Upper lobe of right lung (tissue), 1 donor: ENCODE data around the gene ODC1. TPM values are rescaled to one million over a fixed set of nuclear protein-coding genes. Genes with fewer than 3 reads are reported as not detected.

ENCODE experiments used
- ATAC-seq: fragments of 200-7000 bp; cut with Tn5 transposase; one replicate; pipeline ENCODE4 v1.9.1; 2020; ENCODE audit warnings: mild to moderate bottlenecking, moderate library complexity
- DNase-seq: peaks from one replicate; pipeline ENCODE4 v3.0.0-alpha.2; 2020
- H3K27ac ChIP-seq: fragments of 200-600 bp; one replicate; pipeline ENCODE4 v1.8.0; 2022
- H3K27me3 ChIP-seq: fragments of 200-600 bp; one replicate; pipeline ENCODE4 v1.8.0; 2022; ENCODE audit warnings: mild to moderate bottlenecking
- H3K36me3 ChIP-seq: fragments of 200-600 bp; one replicate; pipeline ENCODE4 v1.8.0; 2022
- H3K4me1 ChIP-seq: fragments of 200-600 bp; one replicate; pipeline ENCODE4 v1.8.0; 2022
- H3K4me3 ChIP-seq: fragments of 200-600 bp; one replicate; pipeline ENCODE4 v1.8.0; 2022; ENCODE audit warnings: mild to moderate bottlenecking
- H3K9me3 ChIP-seq: fragments of 200-600 bp; one replicate; pipeline ENCODE4 v1.8.0; 2022
- CTCF ChIP-seq: fragments of 200-600 bp; IDR thresholded peaks from one replicate; pipeline ENCODE4 v1.8.0; 2022; ENCODE audit warnings: antibody characterized with exemption
- intact Hi-C: fragments of 100-400 bp; cut with DNase I; formaldehyde crosslinking; loops from one replicate; pipeline ENCODE4 v1.11.0; 2022
- long read RNA-seq: library from polyadenylated mRNA; unstranded; transcript quantifications from one replicate; pipeline ENCODE4 v2.0.0, GENCODE V29; 2021
- total RNA-seq: library from RNA; stranded (reverse); fragmentation: NEBNext Ultra II Directional; extraction: Animal tissue kit (Norgen Biotek cat#: 25700); gene quantifications from one replicate; pipeline ENCODE4 v1.2.1, GENCODE V29; 2021
- donor health status: DM: no; HTN: yes; CAD: no; lungs with severe emphysema.

The ODC1 gene
- total RNA-seq = 50.9 TPM
- long read RNA-seq, transcript ODC1-201 (12 exons, 2,653 nt) = major isoform, 157 of 190 reads
- long read RNA-seq, partial matches to known transcripts = 8 of 190 reads
- long read RNA-seq, other reads (novel, unspliced or antisense) = 24 of 190 reads

DNA sequence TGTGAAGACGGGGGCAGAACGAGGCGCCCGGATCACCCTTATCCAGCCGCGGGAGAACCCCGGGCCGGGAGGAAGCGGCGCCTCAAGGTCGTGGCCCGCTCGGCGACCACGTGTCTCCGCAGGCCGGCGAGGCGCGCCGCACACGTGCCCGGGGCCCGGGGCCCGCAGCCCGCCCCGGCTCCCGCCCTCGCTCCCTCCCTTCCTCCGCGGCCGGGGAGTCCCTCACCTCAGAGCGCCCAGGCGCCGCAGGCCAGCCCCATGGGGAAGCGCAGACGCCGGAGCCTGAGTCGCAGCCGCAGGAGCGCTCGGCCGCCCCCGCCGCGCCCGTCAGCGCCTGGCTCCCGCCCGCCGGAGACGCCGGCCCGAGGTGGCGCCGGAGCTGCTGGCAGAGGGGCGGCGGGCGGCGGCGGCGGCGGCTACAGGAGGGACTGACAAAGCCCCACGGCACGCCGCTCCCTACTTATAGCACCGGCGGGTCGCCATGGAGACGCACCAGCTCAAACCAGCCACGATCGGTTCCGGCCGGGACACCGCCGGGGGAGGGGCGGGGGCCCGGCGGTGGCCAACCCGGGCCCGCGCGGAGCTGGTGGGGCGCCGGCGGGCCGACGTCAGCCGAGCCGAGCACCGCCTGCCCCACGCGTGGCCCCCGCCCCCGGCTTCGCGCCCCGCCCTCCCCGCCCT lies at the start of gene ODC1:
Gene ODC1, minus strand, starts transcription at position 433 of the 681 bp plus-strand sequence. CDS start 3,295 bp downstream, outside the sequence.
- peaks cover 20% of the 10 kb centered on the region for H3K36me3 ChIP-seq
- H3K27ac ChIP-seq = peak within 1 kb of the TSS; percentile 92
- peak; percentile 99 for DNase-seq
- H3K4me3 ChIP-seq = peak within 1 kb of the TSS; percentile 69
- ATAC-seq = peak; percentile 89
- H3K4me1 ChIP-seq = peaks cover 38% of the 10 kb centered on the region
- H3K9me3 ChIP-seq = no peaks in the 10 kb centered on the region
- no peak for TF ChIP-seq CTCF
- no peaks in the 10 kb centered on the region for H3K27me3 ChIP-seq
- intact Hi-C loops = no loop called here

DNA sequence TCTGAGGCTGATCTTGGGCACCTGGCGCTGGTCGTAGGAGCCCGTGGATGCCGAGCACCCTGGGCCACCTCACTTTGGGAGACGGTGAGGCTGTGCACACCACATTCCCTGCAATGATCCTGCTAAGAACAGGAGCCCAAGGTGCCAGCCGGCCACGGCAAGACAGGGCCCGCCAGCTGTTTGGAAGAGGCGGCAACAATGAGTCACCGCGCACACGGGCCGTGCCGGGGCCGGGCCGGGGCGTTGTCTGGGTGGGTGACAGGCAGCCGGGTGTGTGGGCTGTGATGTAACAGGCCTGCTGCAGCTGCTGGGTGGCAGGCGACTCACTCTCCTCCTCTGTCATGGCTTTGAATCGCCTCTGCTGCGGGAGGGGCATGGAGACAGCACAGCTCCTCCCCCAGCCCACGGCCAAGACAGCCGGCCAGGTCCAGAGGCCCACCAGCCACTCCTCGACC lies 49.7 kb upstream of the ODC1 start:
- intact Hi-C loops = no loop called here
- DNase-seq (no peak), ATAC-seq (peak; percentile 3)
- H3K27ac ChIP-seq = no peak overlapping the region
- H3K36me3 ChIP-seq = no peaks in the 10 kb centered on the region
- no peak for TF ChIP-seq CTCF
- no peak overlapping the region for H3K4me3 ChIP-seq
- H3K9me3 ChIP-seq = no peaks in the 10 kb centered on the region
- peaks cover 8% of the 10 kb centered on the region for H3K4me1 ChIP-seq
- no peaks in the 10 kb centered on the region for H3K27me3 ChIP-seq

GRCh38 chr2:10495988-10496313 lies 47.8 kb upstream of the ODC1 start:
- no peaks in the 10 kb centered on the region for H3K9me3 ChIP-seq
- TF ChIP-seq CTCF = no peak
- no peak overlapping the region for H3K4me3 ChIP-seq
- ATAC-seq = no peak
- peaks cover 8% of the 10 kb centered on the region for H3K4me1 ChIP-seq
- intact Hi-C loops = no loop called here
- H3K36me3 ChIP-seq = no peaks in the 10 kb centered on the region
- DNase-seq = no peak
- no peak overlapping the region for H3K27ac ChIP-seq
- H3K27me3 ChIP-seq = no peaks in the 10 kb centered on the region

DNA sequence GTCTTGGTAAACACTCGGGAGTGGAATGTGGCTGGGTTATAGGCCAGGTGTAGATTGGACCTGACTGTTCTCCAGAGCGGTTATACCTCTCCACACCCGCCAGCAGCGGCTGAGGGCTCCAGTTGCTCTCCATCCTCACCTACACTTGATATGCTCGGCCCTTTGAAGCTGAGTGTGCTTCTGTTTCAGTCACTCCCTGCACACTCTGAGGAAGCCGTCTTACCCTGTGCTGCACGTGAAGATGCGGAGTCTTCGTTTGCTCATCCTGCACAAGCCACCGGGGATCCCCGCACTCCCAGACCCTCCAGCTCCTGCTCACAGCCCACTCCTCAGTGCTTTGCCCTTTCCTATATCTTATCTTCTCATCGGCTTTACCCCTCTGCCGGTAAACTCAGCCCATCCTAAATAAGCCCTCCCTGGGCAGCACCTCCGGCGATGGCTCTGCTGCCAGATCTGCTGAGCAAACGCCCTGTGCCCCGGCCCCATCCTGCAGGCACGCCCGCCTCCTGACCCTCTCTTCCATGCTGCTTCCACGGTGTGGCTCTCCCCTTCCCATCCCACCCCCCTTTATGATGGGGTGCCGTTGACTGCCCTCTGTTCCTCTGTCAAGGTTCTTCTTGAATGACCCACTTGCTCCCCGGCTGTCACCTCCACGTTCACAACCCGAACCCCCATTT lies 47.3 kb upstream of the ODC1 start:
- Histone ChIP-seq H3K27me3 (no peaks in the 10 kb centered on the region), H3K4me1 (peaks cover 8% of the 10 kb centered on the region), H3K4me3 (no peak overlapping the region), H3K27ac (no peak overlapping the region), H3K9me3 (no peaks in the 10 kb centered on the region), H3K36me3 (no peaks in the 10 kb centered on the region)
- TF ChIP-seq CTCF = no peak
- intact Hi-C loops = no loop called here
- ATAC-seq = no peak
- DNase-seq = no peak

DNA sequence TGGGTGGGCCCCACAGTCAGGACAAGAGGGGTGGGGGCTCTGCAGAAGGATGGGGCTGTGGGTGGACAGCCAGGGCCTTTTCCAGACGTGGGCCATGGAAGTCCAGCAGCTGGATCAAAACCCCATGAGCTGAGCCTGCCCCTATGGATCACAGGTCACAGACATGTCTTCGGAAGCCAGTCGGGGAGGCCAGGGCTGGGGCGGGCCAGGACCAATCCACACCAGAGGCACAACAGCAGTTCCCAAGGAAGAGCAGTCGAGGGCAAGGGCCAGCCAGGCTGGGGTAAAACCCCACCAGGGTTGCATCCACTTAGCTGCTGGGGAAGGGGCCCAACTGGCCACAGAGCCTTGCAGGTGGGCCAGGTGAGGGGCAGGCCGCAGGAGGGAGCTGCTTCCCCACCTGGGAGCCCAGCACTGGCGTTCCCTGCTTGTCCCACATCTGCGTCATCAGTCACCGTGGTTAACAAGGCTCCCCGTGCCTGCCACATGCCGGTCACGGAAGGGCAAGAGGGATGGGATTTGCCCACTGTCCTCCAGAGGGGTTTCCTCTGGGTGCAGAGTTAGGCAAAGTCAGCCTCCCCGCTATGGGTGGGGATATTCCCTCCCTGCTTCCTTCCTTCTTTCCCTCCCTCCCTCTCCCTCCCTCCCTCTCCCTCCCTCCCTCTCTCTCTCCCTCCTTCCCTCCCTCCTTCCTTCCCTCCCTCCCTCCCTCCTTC lies 46.4 kb upstream of the ODC1 start:
- intact Hi-C loops = no loop called here
- no peak for TF ChIP-seq CTCF
- ATAC-seq (no peak), DNase-seq (peak; percentile 50)
- Histone ChIP-seq H3K4me1 (peaks cover 2% of the 10 kb centered on the region), H3K27ac (no peak overlapping the region), H3K27me3 (no peaks in the 10 kb centered on the region), H3K36me3 (no peaks in the 10 kb centered on the region), H3K9me3 (no peaks in the 10 kb centered on the region), H3K4me3 (no peak overlapping the region)
